Skeletal muscle satellite cell (primary cell): ENCODE results near the gene C12orf76.

Experiments
- H3K27me3 ChIP-seq: 2 replicates; pipeline ENCODE4 v1.7.0; 2013; ENCODE audit warnings: low read length; ENCODE audit not compliant: control insufficient read depth, insufficient read depth
- H3K36me3 ChIP-seq: 2 replicates; pipeline ENCODE4 v1.7.0; 2013; ENCODE audit warnings: mild to moderate bottlenecking, control low read depth, low read length; ENCODE audit not compliant: insufficient read depth
- H3K4me1 ChIP-seq: 2 replicates; pipeline ENCODE4 v1.7.0; 2013; ENCODE audit warnings: low read length; ENCODE audit not compliant: control insufficient read depth, insufficient read depth
- H3K4me2 ChIP-seq: 2 replicates; pipeline ENCODE4 v1.7.0; 2013; ENCODE audit warnings: mild to moderate bottlenecking, low read length
- H3K4me3 ChIP-seq: 2 replicates; pipeline ENCODE4 v1.7.0; 2013; ENCODE audit warnings: low read length
- H3K9ac ChIP-seq: 2 replicates; pipeline ENCODE4 v1.7.0; 2013; ENCODE audit warnings: mild to moderate bottlenecking, low read depth, low read length, moderate library complexity
- H3K9me3 ChIP-seq: replicated peaks from 2 replicates; pipeline ENCODE4 v1.7.0; 2013; ENCODE audit warnings: mild to moderate bottlenecking, control low read depth, low read length

C12orf76 gene

GRCh38 chr12:109998904-109999648, 49.2 kb downstream of the C12orf76 start, which contains the start of gene ANKRD13A:
Gene ANKRD13A (plus strand): TSS chr12:109999430. CDS start chr12:109999689, 259 bp downstream.
- Histone ChIP-seq H3K36me3 (peaks cover 8% of the 10 kb centered on the region), H3K4me2 (peak within 1 kb of the TSS; percentile 98), H3K9me3 (no peaks in the 10 kb centered on the region), H3K9ac (peak within 1 kb of the TSS; percentile 93), H3K4me1 (peaks cover 47% of the 10 kb centered on the region), H3K4me3 (peak within 1 kb of the TSS; percentile 81), H3K27me3 (no peaks in the 10 kb centered on the region)

GRCh38 chr12:109998241-109998903, 50.0 kb downstream of the C12orf76 start:
- Histone ChIP-seq H3K36me3 (peaks cover 7% of the 10 kb centered on the region), H3K27me3 (no peaks in the 10 kb centered on the region), H3K4me2 (peak overlapping the region; percentile 98), H3K4me3 (peak overlapping the region; percentile 81), H3K9ac (peak overlapping the region; percentile 93), H3K4me1 (peaks cover 48% of the 10 kb centered on the region), H3K9me3 (no peaks in the 10 kb centered on the region)

GRCh38 chr12:109997393-109997792, 50.9 kb downstream of the C12orf76 start:
- Histone ChIP-seq H3K9me3 (no peaks in the 10 kb centered on the region), H3K4me3 (no peak overlapping the region), H3K4me2 (peak overlapping the region; percentile 98), H3K36me3 (no peaks in the 10 kb centered on the region), H3K4me1 (peaks cover 38% of the 10 kb centered on the region), H3K27me3 (no peaks in the 10 kb centered on the region), H3K9ac (no peak overlapping the region)

GRCh38 chr12:109996483-109996853, 51.9 kb downstream of the C12orf76 start:
- H3K27me3 ChIP-seq, result no peaks in the 10 kb centered on the region
- peaks cover 32% of the 10 kb centered on the region for H3K4me1 ChIP-seq
- H3K9ac ChIP-seq, result peak overlapping the region; percentile 93
- peak overlapping the region; percentile 92 for H3K4me2 ChIP-seq
- H3K36me3 ChIP-seq, result peaks cover 4% of the 10 kb centered on the region
- peak overlapping the region; percentile 83 for H3K4me3 ChIP-seq
- no peaks in the 10 kb centered on the region for H3K9me3 ChIP-seq

- H3K9ac ChIP-seq, result peak within 1 kb of the TSS; percentile 93
- no peaks in the 10 kb centered on the region for H3K9me3 ChIP-seq
- peaks cover 6% of the 10 kb centered on the region for H3K36me3 ChIP-seq
- H3K4me2 ChIP-seq, result peak within 1 kb of the TSS; percentile 92
- H3K4me1 ChIP-seq, result peaks cover 26% of the 10 kb centered on the region
- H3K27me3 ChIP-seq, result no peaks in the 10 kb centered on the region
- peak within 1 kb of the TSS; percentile 83 for H3K4me3 ChIP-seq
Observed at GRCh38 chr12:109995686-109996482, 52.4 kb downstream of the C12orf76 start, which contains the start of gene GIT2. Gene GIT2 (minus strand): TSS chr12:109996368. CDS start chr12:109996224, 144 bp downstream.

- H3K36me3 ChIP-seq, result peaks cover 11% of the 10 kb centered on the region
- no peaks in the 10 kb centered on the region for H3K27me3 ChIP-seq
- peaks cover 26% of the 10 kb centered on the region for H3K4me1 ChIP-seq
- H3K9ac ChIP-seq, result peak overlapping the region; percentile 93
- peak overlapping the region; percentile 83 for H3K4me3 ChIP-seq
- H3K4me2 ChIP-seq, result peak overlapping the region; percentile 92
- no peaks in the 10 kb centered on the region for H3K9me3 ChIP-seq
Observed at GRCh38 chr12:109995361-109995685, 53.0 kb downstream of the C12orf76 start.

GRCh38 chr12:109994401-109995175, 53.7 kb downstream of the C12orf76 start:
- Histone ChIP-seq H3K4me1 (peaks cover 26% of the 10 kb centered on the region), H3K4me2 (peak overlapping the region; percentile 92), H3K9ac (peak overlapping the region; percentile 93), H3K27me3 (no peaks in the 10 kb centered on the region), H3K36me3 (peaks cover 18% of the 10 kb centered on the region), H3K4me3 (peak overlapping the region; percentile 83), H3K9me3 (no peaks in the 10 kb centered on the region)

- no peak overlapping the region for H3K4me3 ChIP-seq
- H3K9me3 ChIP-seq, result no peaks in the 10 kb centered on the region
- no peaks in the 10 kb centered on the region for H3K27me3 ChIP-seq
- no peak overlapping the region for H3K9ac ChIP-seq
- peaks cover 26% of the 10 kb centered on the region for H3K36me3 ChIP-seq
- no peak overlapping the region for H3K4me2 ChIP-seq
- peaks cover 18% of the 10 kb centered on the region for H3K4me1 ChIP-seq
Observed at GRCh38 chr12:109993091-109993490, 55.2 kb downstream of the C12orf76 start.

GRCh38 chr12:109991586-109991985, 56.7 kb downstream of the C12orf76 start:
- Histone ChIP-seq H3K4me2 (no peak overlapping the region), H3K4me3 (no peak overlapping the region), H3K27me3 (no peaks in the 10 kb centered on the region), H3K9me3 (no peaks in the 10 kb centered on the region), H3K9ac (no peak overlapping the region), H3K4me1 (peaks cover 12% of the 10 kb centered on the region), H3K36me3 (peaks cover 33% of the 10 kb centered on the region)
